ENCODE data around the gene CASP6.
"Not testable (repeated sequence)": the region's sequence is repeated elsewhere in the genome, so short reads cannot be mapped to it uniquely, and the experiment has no call there.

Gene CASP6

DNA sequence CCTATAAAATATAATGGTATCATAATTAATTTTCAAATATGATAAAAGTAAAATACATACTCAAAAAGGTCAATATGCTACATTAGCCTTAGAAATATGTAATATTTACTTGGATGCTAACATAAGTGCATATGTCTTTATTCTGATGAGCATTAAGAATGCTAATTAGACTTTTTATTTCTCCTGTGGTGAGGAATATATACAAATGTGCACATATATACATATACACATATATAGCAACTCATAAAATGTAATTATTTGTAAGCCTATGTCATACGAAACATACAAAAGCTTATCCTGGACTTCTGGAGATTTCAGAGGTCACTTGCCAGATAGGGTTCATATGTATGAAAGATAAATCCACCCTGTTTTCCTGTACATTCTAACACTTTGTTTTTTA lies 15.5 kb upstream of the CASP6 start:
- DNase-seq = no peak

DNA sequence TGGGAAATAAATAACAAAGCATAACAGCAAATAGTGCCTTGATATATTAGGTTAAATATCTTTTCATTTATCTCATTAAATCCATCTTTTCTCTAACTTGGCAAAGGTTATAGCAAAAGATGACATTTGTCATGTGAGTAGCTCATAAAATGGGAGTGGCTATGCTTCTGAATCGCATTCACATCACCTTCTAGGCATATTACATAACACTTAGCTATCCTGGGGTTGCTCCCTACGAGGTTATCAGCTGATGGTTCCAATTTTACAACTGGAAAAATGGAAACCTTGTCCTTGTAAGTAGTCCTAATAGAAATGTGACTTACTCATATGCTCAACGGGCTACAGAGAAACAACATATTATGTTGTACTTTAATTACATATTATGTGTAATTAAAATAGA lies 10.3 kb upstream of the CASP6 start:
- DNase-seq = no peak

DNA sequence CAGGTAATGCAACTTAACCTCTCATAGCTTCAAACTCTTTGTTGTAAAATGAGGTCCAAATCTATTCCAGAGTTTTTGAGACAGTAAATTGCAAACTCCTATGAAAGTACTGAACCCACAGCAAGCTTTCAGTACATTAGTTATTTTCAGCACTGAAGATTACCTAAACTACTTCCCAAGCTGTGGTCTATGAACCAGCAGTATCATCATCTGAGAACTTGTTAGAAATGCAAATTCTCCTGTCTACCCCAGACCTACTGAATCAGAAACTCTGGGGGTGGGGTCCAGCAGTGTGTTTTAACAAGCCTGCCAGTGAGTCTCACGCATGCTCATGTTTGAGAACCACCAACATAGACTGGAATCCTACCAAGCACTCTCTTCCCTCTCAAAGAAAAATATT lies 5.7 kb upstream of the CASP6 start:
- DNase-seq = no peak

DNA sequence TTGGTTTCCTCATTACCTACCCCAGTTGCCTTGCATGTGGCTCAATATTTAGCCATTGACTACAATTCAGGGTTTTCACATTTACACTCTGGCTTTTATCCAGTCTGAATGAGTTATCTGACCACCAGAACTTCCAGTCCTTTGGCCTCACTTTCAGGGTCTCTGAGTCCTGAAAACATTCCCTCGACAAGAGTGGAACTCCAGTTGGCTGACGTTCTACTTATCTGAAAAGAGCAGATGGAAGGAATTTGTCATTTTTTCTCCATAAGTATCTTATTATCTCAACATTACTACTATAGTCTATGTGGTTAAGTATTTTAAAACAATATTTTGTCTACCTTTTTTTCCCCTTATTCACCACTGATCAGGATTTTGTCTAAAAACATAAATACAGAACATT lies 5.2 kb upstream of the CASP6 start:
- no peak for DNase-seq

DNA sequence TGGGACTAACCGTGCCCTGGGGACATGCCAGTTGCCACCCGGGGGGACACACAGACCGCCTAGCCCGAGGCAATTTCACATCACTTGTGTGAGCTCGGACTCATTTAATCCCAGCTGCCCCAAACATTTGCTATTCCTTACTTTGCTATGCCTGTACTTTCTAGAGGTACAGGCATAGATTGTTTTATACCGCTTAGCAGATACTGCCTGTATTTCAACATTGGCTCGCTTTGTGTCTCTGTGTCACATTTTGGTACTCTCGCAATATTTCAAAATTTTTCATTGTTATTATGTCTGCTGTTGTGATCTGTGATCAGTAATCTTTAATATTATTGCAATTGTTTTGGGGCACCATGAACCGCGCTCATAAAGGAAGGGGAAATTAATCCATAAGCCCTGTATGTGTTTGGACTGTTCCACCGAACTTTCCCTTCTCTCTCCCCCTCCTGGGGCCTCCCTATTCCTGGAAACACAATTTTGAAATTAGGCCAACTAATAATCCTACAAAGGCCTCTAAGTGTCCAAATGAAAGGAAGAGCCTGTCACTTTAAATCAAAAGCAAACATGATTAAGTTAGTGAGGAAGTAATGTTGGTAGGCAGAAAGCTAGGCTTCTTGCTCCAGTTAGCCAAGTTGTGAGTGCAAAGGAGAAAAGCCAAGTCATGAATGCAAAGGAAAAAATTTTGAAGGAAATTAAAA lies 568 bp upstream of the CASP6 start:
- DNase-seq = no peak

DNA sequence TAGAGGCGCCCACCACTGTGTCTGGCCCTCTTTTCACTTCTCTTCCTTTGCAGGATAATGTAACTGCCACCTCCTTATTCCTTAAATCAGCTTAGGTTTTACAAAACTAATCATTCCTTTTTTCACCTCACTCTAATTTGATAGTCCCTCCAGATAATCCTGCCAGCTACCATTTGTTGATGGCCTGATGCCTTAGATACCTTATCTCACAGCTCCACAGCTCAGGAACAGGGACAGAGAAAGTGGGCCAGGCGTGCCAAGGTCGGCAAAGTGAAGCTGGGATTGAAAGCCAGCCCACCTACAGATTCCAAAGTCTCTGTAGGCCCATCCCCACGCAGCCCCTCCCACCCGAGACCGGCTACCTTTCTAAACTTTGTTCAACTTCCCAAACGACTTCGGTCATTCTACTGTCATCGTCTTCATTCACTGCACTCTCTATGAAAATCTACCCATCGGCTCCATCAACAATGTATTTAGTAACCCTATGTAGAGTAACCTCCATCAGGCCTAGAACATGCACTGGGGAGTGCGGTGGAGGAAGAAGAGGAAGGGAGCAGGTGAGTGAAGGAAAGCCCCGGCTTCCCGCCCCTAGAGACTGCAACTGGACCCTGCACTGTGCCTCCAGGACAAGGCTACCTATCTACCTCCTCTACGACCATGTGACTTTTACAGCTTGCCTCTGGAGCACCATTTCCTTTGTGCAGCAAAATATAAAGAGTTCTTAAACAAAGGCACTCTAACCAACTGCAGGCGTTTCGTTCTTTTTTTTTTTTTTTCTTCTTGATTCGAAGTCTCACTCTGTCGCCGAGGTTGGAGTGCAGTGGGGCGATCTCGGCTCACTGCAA lies 1.5 kb downstream of the CASP6 start:
- DNase-seq = no peak

DNA sequence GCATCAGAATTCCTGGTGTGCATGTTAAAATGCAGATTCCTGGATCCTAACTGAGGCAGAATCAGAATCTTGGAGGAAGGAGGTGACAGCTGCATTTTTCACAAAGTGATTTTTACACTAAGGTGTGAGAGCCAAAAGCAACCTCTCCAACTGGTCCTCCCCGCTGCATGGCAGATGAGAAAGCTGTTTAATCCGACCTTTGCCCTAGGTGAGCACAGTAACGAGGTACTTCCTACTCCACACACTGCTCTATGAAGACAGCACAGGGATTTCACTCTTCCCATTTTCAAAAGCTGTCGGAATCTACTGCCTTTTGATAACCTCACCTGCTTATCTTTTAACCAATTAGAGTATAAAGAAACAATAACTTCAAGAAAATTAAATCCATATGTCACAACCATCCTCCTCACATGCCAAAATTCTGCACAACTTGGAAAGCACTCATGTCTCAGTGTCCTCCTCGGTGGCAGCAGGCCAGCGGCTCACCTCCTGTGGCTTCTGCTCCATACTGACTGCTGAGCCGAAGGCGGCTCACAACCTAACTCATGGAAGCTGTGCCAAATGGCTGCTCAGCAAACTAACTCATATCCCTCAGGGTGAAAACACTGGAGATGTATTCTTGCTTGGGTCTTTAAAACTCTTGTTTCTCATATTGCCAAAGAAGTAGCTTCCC lies 3.6 kb downstream of the CASP6 start:
- DNase-seq = no peak

DNA sequence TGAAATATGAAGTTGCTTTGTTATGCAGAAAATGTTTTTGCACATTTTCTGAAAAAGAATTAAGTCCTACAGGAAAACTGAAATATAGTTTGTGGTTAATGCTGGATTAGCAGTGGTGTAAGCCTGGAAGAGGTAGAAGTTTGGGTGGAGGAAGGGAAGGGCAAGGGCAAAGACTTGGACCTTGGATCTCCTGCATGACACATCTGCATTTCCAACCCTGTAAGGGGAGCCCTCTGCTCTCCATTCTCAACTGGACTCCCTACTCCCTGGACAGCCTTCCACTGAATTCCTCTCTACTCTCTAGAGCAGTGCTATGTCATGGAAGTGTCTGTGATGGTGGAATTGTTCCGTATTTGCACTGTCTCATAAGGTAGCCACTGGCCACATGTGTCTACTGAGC lies 4.6 kb downstream of the CASP6 start:
- DNase-seq = no peak

DNA sequence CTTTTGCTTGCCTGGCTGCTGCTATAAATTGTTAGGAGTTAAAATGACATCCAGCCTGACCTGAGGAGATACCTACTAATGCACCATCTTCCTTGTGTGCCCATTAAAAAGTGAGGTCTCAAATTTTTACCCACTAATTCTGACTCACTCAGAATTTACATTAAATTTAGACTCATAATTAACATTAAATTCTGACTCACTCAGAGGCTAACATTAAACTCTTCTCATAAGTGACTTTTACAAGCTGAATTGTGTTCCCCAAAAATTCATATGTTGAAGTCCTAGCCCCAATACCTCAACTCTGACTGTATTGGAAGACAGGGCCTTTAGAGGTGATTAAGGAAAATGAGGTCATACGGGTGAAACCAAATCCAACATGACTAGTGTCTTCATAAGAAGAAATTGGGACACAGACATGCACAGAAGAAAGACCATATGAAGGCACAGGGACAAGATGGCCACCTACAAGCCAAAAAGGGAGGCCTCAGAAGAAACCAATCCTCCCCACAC lies 11.8 kb downstream of the CASP6 start:
- no peak for DNase-seq

DNA sequence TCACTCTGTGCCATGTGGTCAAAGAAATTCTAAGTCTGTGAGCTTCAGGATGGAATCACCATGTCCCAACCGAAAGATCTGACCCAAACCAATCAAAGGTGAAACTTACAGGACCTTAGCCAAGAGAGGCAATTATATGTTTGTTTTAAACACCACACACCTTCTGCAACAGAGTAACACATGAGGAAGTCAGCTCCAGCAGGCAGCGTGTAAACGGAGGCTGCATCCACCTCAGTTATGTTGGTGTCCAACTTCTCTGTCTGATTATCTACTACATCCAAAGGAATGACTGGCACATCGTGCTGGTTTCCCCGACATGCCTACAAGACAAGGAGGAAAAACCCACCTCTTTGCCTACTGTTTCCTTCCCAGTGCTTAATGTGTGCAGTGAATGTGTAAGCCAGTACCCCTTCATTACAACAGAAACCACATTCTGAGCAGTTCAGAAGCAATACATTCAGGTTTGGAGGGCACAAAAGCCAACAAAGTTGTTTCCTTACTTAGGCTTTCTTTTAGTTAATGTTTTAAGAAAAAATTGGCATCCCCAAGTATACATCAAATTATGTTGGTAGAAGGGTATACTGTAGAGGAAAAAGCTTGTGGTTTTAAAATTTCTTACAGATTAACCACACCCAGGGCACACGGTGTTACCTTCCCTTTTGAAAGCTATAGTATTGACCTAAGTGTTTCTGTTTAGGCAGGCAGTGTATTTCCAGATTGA lies 12.4 kb downstream of the CASP6 start:
- no peak for DNase-seq

DNA sequence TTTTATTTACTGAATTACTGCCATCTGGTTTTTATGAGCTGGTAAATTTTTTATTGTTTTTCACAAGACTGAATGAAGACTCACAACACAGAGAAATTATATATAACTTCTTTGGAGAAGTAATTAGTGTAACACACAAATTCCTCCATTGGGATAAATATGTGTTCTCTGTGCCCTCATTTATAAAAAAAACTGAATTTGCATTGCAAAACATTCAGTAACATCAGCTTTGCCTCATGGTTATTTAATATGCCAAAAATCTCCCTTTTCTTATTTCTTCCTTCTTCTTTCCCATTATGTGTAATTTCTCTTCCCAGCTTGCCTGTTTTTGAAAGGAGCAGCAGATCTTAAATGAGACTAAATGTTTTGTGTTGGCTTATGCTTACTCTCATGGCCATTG lies 18.5 kb downstream of the CASP6 start:
- no peak for DNase-seq

DNA sequence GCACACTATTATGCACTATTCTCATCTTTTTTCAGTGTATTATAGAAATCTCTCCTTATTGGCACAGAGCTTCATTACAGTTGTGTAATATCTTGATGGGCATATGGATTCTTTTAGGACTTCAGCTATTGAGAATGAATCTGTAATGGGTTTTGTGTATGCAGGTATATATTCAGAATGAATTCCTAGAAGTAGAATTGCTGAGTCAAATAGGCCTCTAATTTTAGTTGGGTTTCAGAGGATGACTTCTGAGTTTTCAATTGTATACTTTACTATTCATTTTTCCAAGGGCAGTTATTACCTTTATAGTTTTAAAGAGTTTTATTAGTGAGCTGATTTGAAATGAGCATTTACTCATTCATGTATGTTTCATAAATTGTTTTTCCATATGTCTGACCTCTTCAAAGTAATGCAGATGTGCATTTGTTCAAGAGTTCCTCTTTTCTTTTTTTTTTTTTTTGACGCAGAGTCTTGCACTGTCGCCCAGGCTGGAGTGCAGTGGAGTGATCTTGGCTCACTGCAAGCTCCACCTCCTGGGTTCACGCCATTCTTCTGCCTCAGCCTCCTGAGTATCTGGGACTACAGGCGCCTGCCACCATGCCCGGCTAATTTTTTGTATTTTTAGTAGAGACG lies 19.5 kb downstream of the CASP6 start:
- no peak for DNase-seq

DNA sequence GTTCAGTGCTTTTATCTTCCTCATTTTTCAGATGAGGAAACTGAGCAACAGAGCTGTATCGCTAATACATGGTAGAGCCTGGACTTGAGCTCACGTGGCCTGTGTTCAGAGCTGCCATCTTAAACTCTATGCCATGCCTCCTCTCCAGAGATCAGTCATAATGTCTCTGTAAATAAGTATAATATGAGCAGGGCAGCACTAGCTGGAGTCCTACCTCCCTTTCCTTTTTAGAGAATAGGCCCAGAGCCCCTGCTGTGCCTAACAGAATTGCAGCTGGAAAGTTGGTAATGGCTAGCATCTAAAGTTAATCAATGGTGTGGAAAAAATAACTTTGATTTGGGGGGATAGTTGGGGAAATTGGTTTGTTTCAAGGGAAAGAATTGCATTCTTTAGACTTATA lies 20.4 kb downstream of the CASP6 start:
- DNase-seq = no peak

DNA sequence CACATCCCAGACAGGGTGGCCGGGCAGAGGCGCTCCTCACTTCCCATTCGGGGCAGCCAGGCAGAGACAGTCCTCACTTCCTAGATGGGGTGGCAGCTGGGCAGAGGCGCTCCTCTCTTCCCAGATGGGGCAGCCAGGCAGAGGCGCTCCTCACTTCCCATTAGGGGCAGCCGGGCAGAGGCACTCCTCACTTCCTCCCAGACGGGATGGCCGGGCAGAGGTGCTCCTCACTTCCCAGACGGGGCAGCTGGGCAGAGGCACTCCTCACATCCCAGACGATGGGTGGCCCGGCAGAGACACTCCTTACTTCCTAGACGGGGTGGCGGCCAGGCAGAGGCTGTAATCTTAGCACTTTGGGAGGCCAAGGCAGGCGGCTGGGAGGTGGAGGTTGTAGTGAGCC lies 24.3 kb downstream of the CASP6 start:
- not testable (repeated sequence) for DNase-seq

DNA sequence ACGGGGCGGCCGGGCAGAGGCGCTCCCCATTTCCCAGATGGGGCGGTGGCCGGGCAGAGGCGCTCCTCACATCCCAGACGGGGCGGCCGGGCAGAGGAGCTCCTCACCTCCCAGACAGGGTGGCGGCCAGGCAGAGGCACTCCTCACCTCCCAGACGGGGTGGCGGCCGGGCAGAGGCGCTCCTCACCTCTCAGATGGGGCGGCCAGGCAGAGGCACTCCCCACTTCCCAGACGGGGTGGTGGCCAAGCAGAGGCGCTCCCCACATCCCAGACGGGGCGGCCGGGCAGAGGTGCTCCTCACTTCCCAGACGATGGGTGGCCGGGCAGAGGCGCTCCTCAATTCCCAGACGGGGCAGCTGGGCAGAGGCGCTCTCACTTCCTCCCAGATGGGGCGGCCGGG lies 24.8 kb downstream of the CASP6 start:
- not testable (repeated sequence) for DNase-seq

DNA sequence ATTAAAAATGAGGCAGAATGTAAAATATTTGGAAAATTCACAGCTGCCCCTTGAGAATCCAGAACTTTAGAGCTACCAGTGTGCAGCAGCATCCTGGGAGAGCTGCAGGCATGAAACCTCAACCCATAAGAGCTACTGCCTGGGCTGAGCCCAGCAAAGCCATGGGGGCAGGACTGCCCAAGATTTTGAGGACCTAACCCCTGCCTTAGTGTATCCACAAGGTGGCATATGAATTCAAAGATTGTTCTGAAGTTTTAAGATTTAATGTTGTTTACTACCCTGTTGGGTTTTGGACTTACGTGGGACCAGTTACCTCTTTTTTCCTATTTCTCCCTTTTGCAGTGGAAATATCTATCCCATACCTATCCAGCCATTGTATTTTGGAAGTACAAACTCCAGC lies 26.4 kb downstream of the CASP6 start:
- DNase-seq = no peak

DNA sequence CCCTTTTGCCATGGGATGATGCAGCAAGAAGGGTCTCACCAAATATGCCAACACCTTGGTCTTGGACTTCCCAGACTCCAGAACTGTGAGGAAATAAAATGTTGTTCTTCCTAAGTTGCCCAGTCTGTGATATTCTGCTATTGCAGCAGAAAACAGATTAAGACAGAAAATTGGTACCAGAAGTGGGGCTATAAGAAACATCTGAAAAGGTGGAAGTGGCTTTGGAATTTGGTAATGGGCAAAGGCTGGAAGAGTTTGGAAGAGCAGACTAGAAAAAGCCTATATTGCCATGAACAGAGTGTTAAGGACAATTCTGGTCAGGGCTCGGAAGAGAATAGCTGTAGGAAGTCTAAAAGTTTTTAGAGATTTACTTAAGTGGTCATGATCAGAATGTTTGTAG lies 27.4 kb downstream of the CASP6 start:
- DNase-seq = no peak

DNA sequence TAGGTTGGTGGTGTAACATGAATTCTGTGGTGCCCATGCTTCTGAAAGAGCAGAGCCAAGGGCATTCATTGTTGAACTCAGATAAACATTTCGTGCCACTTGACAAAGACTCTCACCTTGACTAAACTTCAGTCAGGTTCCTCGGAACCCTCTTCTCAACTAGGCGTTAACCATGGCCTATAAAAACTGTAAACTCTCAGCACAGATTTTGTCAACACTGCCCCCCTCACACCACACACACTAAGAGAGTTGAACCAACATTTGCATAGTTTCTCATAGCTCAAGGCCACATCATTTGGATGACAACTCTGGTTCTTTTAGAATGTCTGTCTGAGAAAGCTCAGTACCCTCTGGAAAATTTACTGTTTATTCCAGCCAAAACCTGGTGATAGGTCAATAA lies 28.1 kb downstream of the CASP6 start:
- DNase-seq = no peak

DNA sequence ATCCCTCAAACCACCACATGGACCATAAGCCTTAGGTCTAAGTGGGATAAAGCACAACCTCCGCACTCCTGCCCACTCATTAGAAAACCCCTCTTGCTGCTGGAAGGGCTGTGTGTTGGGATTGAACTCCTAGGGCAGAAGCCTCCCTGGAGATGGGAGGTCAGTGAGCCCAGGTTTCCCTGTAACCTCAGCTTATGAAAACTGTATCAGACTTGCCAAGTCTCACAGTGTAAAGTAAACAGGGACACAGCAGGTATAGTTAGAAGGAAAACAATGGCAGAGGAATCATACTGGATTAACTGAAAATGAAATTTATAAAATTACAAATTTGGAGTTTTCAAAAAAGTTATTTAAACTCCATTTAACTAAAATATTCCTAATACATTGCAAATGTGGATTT lies 29.9 kb downstream of the CASP6 start:
- DNase-seq = no peak

DNA sequence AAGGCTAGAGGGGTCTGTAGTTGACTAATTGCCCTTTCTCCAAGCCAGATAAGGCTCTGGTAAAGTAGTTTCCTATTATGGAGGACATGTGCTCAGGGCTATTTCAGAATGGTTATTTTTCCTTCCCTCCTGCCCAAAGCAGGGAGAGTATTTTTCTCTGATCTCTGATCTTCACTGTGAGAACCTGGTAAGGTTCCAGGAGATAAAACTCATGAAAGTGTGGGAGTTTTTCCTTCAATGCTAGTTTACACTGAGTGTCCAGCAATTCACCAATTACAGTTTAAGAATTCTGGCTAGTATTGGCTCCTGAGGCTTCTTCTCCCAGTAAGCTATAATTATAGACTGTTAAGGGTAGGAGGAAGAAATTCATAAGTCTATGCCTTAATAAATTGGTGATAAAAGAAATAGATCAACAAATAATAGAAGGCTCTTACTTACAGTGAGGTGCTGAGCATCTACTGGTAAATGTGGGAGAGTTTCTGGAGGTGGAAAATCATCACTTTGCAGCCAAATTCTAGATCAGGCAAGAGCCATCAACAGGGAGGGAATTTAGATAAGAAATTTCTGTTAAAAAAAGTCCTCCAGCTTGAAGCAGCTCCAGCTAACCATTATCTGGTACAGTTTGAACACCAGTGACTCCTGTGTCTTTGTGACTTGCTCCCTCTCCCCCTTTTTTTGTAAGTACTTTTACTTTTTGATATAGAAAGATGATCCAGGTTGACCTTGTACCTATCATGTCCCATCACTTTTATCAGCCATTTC lies 30.9 kb downstream of the CASP6 start:
- no peak for DNase-seq

DNA sequence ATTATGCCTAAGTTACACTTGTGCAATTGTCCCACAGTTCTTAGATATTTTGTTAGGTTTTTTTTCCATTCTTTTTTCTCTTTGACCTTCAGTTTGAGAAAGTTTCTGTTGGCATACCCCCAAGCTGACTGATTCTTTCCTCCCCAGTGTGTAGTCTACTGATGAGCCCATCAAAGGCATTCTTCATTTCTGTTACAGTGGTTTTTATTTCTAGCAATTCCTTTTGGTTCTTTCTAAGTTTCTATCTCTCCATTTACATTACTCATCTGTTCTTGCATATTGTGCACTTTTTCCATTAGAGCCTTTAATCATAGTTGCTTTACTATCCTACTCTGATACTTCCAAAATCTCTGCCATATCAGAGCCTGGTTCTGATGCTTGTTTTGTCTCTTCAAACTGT lies 31.9 kb downstream of the CASP6 start:
- no peak for DNase-seq
